Embryonic facial prominence (tissue), 1 donor: ENCODE measurements around the gene NPIPA7.
"Not testable (repeated sequence)": the region's sequence is repeated elsewhere in the genome, so short reads cannot be mapped to it uniquely, and the experiment has no call there.

ENCODE experiments used
- DNase-seq: peaks from one replicate; pipeline ENCODE4 v3.0.0-alpha.2; 2016; ENCODE audit errors: extremely low spot score

The NPIPA7 gene

GRCh38 chr16:16378840-16379239 is at the start of gene NPIPA7:
TSS of gene NPIPA7 (plus strand) at chr16:16379140. CDS start at chr16:16379245, 105 bp downstream.
- not testable (repeated sequence) for DNase-seq

GRCh38 chr16:16331466-16331865 is 47.5 kb upstream of the NPIPA7 start:
- DNase-seq = not testable (repeated sequence)

- not testable (repeated sequence) for DNase-seq
Observed at GRCh38 chr16:16357556-16357955, 21.4 kb upstream of the NPIPA7 start.

GRCh38 chr16:16358539-16359240 is 20.2 kb upstream of the NPIPA7 start:
- not testable (repeated sequence) for DNase-seq

- not testable (repeated sequence) for DNase-seq
Observed at GRCh38 chr16:16363595-16363994, 15.3 kb upstream of the NPIPA7 start.

GRCh38 chr16:16364100-16364499 is 14.8 kb upstream of the NPIPA7 start:
- DNase-seq = not testable (repeated sequence)

GRCh38 chr16:16364701-16365100 is 14.2 kb upstream of the NPIPA7 start:
- DNase-seq = not testable (repeated sequence)

- DNase-seq = not testable (repeated sequence)
Observed at GRCh38 chr16:16365319-16365718, 13.6 kb upstream of the NPIPA7 start.

GRCh38 chr16:16365851-16366250 is 13.1 kb upstream of the NPIPA7 start:
- DNase-seq = not testable (repeated sequence)

- not testable (repeated sequence) for DNase-seq
Observed at GRCh38 chr16:16366552-16367284, 12.2 kb upstream of the NPIPA7 start.

GRCh38 chr16:16367285-16367628 is 11.7 kb upstream of the NPIPA7 start:
- not testable (repeated sequence) for DNase-seq

GRCh38 chr16:16369081-16369856 is 9.7 kb upstream of the NPIPA7 start:
- DNase-seq = not testable (repeated sequence)

- not testable (repeated sequence) for DNase-seq
Observed at GRCh38 chr16:16371136-16371735, 7.7 kb upstream of the NPIPA7 start.

GRCh38 chr16:16374192-16374591 is 4.7 kb upstream of the NPIPA7 start:
- DNase-seq = not testable (repeated sequence)

GRCh38 chr16:16399685-16400084 is 20.7 kb downstream of the NPIPA7 start:
- DNase-seq = not testable (repeated sequence)

GRCh38 chr16:16402333-16402732 is 23.4 kb downstream of the NPIPA7 start:
- not testable (repeated sequence) for DNase-seq

- DNase-seq = not testable (repeated sequence)
Observed at GRCh38 chr16:16404283-16404682, 25.3 kb downstream of the NPIPA7 start.

GRCh38 chr16:16405421-16405820 is 26.5 kb downstream of the NPIPA7 start:
- not testable (repeated sequence) for DNase-seq

GRCh38 chr16:16408430-16408829 is 29.5 kb downstream of the NPIPA7 start:
- not testable (repeated sequence) for DNase-seq

GRCh38 chr16:16413773-16414172 is 34.8 kb downstream of the NPIPA7 start:
- not testable (repeated sequence) for DNase-seq

- DNase-seq = not testable (repeated sequence)
Observed at GRCh38 chr16:16417071-16417470, 38.1 kb downstream of the NPIPA7 start.
